ENCODE results near the gene SRC.

DNA sequence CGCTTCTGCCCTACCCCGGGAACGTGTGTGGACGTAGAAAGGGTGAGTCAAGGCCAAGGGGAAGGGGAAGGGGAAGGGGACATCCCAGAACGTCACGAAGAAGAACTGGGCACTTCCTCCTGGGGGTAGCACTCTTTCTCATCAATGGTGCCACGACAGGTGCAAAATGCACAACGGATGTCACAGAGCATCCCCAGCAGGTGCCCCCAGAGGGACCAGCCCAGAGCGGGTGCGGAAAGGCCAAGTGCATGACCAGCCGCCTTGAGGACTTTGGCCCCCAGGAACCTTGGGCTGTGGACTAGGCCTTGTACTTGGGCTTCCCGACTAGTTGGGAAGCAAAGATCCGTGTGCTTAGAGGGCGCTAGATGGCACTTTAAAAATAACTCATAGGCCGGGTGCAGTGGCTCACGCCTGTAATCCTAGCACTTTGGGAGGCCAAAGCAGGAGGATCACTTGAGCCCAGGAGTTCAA lies 12.1 kb upstream of the SRC start:
- no peak for TF ChIP-seq TAF1 (IDR thresholded peaks at IDR 0.05; ENCODE audit: borderline replicate concordance, insufficient read depth, low read length)
- no peak for TF ChIP-seq POLR2AphosphoS5 (IDR thresholded peaks at IDR 0.05; ENCODE audit: low read depth, low read length)
- TF ChIP-seq FOXP2 (optimal IDR thresholded peaks at IDR 0.05; ENCODE audit: borderline replicate concordance, extremely low read depth, extremely low read length, insufficient read depth) = no peak
- TF ChIP-seq, protein P1, sequence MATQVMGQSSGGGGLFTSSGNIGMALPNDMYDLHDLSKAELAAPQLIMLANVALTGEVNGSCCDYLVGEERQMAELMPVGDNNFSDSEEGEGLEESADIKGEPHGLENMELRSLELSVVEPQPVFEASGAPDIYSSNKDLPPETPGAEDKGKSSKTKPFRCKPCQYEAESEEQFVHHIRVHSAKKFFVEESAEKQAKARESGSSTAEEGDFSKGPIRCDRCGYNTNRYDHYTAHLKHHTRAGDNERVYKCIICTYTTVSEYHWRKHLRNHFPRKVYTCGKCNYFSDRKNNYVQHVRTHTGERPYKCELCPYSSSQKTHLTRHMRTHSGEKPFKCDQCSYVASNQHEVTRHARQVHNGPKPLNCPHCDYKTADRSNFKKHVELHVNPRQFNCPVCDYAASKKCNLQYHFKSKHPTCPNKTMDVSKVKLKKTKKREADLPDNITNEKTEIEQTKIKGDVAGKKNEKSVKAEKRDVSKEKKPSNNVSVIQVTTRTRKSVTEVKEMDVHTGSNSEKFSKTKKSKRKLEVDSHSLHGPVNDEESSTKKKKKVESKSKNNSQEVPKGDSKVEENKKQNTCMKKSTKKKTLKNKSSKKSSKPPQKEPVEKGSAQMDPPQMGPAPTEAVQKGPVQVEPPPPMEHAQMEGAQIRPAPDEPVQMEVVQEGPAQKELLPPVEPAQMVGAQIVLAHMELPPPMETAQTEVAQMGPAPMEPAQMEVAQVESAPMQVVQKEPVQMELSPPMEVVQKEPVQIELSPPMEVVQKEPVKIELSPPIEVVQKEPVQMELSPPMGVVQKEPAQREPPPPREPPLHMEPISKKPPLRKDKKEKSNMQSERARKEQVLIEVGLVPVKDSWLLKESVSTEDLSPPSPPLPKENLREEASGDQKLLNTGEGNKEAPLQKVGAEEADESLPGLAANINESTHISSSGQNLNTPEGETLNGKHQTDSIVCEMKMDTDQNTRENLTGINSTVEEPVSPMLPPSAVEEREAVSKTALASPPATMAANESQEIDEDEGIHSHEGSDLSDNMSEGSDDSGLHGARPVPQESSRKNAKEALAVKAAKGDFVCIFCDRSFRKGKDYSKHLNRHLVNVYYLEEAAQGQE (IDR thresholded peaks at IDR 0.05; ENCODE audit: insufficient read depth in 1 of 2, low read depth in 2 of 2, low read length in 2 of 2) = no peak
- no peak for TF ChIP-seq SIN3A (IDR thresholded peaks at IDR 0.05; ENCODE audit: borderline replicate concordance, insufficient read depth, low read length)
